Measurements from ENCODE around the gene DOP1A. TPM values are rescaled to one million over a fixed set of nuclear protein-coding genes. Genes with fewer than 3 reads are reported as not detected.

The DOP1A gene
- polyA plus RNA-seq, 1 experiment: 4.7 TPM

GRCh38 chr6:83199173-83199862 is 131.8 kb downstream of the DOP1A start:
- TF ChIP-seq CTCF (IDR thresholded peaks at IDR 0.05; ENCODE audit: insufficient read depth, low read depth, low read length): no peak
- no peaks in the 10 kb centered on the region for H3K27me3 ChIP-seq (ENCODE audit: control insufficient read depth, insufficient read depth, low read length)
- POLR2A ChIA-PET: interaction anchor here (0.6 kb wide), 1 partner anchor 16 kb away, joined by 4 read pairs; no protein-coding TSS in a partner anchor
- no peak for DNase-seq (ENCODE audit: low read depth)
- H3K36me3 ChIP-seq (ENCODE audit: control insufficient read depth, insufficient read depth, low read length): no peaks in the 10 kb centered on the region; the same call in 1 of the 2 replicates
- CTCF ChIA-PET: interaction anchor here (1.7 to 9.4 kb wide), 2 partner anchors 23 to 133 kb away, joined by 5 to 70 read pairs; partner anchors contain the start of genes DOP1A and UBE3D
- no peak overlapping the region for H3K4me3 ChIP-seq (ENCODE audit: low read depth, low read length)

GRCh38 chr6:83199863-83200225 is 132.4 kb downstream of the DOP1A start:
- CTCF ChIA-PET: interaction anchor here (9.4 kb wide), 1 partner anchor 133 kb away, joined by 70 read pairs; the partner anchor contains the start of genes DOP1A and UBE3D
- DNase-seq (ENCODE audit: low read depth): no peak

GRCh38 chr6:83202031-83202430 is 134.6 kb downstream of the DOP1A start:
- no peak for TF ChIP-seq CTCF (IDR thresholded peaks at IDR 0.05; ENCODE audit: insufficient read depth, low read depth, low read length)
- CTCF ChIA-PET: no interaction called here
- Histone ChIP-seq H3K4me3 (ENCODE audit: low read depth, low read length) (no peak overlapping the region), H3K27me3 (ENCODE audit: control insufficient read depth, insufficient read depth, low read length) (no peaks in the 10 kb centered on the region), H3K36me3 (ENCODE audit: control insufficient read depth, insufficient read depth, low read length) (no peaks in the 10 kb centered on the region; the same call in 1 of the 2 replicates)
- DNase-seq (ENCODE audit: low read depth): no peak
- POLR2A ChIA-PET: no interaction called here

More at GRCh38 chr6:83199863-83200225, 132.4 kb downstream of the DOP1A start:
- Histone ChIP-seq H3K4me3 (ENCODE audit: low read depth, low read length) (no peak overlapping the region), H3K27me3 (ENCODE audit: control insufficient read depth, insufficient read depth, low read length) (no peaks in the 10 kb centered on the region), H3K36me3 (ENCODE audit: control insufficient read depth, insufficient read depth, low read length) (no peaks in the 10 kb centered on the region; the same call in 1 of the 2 replicates)
- TF ChIP-seq CTCF (IDR thresholded peaks at IDR 0.05; ENCODE audit: insufficient read depth, low read depth, low read length): no peak
- POLR2A ChIA-PET: no interaction called here

- peak; percentile 90 for TF ChIP-seq CTCF (IDR thresholded peaks at IDR 0.05; ENCODE audit: insufficient read depth, low read depth, low read length)
- H3K36me3 ChIP-seq (ENCODE audit: control insufficient read depth, insufficient read depth, low read length): 0 out of 2 replicates have a peak, but pooled peaks cover 1% of the 10 kb centered on the region
- H3K4me3 ChIP-seq (ENCODE audit: low read depth, low read length): no peak overlapping the region
- no peak for DNase-seq (ENCODE audit: low read depth)
- no peaks in the 10 kb centered on the region for H3K27me3 ChIP-seq (ENCODE audit: control insufficient read depth, insufficient read depth, low read length)
- ChIA-PET POLR2A (interaction anchor here (0.6 kb wide), 1 partner anchor 22 kb away, joined by 9 read pairs; the partner anchor contains the start of gene RWDD2A), CTCF (interaction anchor here (0.6 to 12.0 kb wide), 19 partner anchors 9 to 869 kb away, joined by 3 to 302 read pairs (median 3); partner anchors contain the start of genes DOP1A, PRSS35 and UBE3D)
These were observed 147.9 kb downstream of the DOP1A start for GRCh38 chr6:83215131-83216047.

Measured in BJ (cell line).